Nucleus accumbens (tissue), 56 donors: ENCODE results near the gene AP1S1.
A peak's percentile ranks its signal among the peaks of the same experiment; 100 is the strongest.

Source experiments
- DNase-seq, 56 donors: peaks; one replicate each; lab custom pipeline; 2025; lab: John Stamatoyannopoulos, UW

The AP1S1 gene

GRCh38 chr7:101169110-101169837 is 15.0 kb downstream of the AP1S1 start:
- DNase-seq, result no peak

- peak in 46 of 56 donors; percentile 2 to 85 (median 41) for DNase-seq
These were observed 15.7 kb downstream of the AP1S1 start for GRCh38 chr7:101169838-101170551.

- DNase-seq, result no peak
These were observed 16.6 kb downstream of the AP1S1 start for GRCh38 chr7:101170617-101171441.

- DNase-seq, result peak in 2 of 56 donors; percentile 10 to 25
These were observed 17.2 kb downstream of the AP1S1 start for GRCh38 chr7:101171442-101171837.

GRCh38 chr7:101172005-101172853 is 18.0 kb downstream of the AP1S1 start:
- no peak for DNase-seq

GRCh38 chr7:101172854-101173751 is 18.8 kb downstream of the AP1S1 start:
- DNase-seq, result peak in 8 of 56 donors; percentile 3 to 49 (median 16)

- DNase-seq, result peak in 3 of 56 donors; percentile 15 to 30 (median 24)
These were observed 19.5 kb downstream of the AP1S1 start for GRCh38 chr7:101173752-101174244.

- DNase-seq, result no peak
These were observed 20.1 kb downstream of the AP1S1 start for GRCh38 chr7:101174322-101174854.

GRCh38 chr7:101175664-101176063 is 21.4 kb downstream of the AP1S1 start:
- no peak for DNase-seq

GRCh38 chr7:101177644-101178043 is 23.4 kb downstream of the AP1S1 start:
- DNase-seq, result no peak

- no peak for DNase-seq
These were observed 24.8 kb downstream of the AP1S1 start for GRCh38 chr7:101179117-101179516.

- peak in 1 of 56 donors; percentile 40 for DNase-seq
These were observed 25.4 kb downstream of the AP1S1 start for GRCh38 chr7:101179713-101180112.

- no peak for DNase-seq
These were observed 26.0 kb downstream of the AP1S1 start, which contains the start of gene NAT16 for GRCh38 chr7:101180130-101180755. TSS of gene NAT16 (minus strand) at chr7:101180293. CDS start at chr7:101174807, 5,486 bp downstream.

- peak in 7 of 56 donors; percentile 3 to 47 (median 13) for DNase-seq
These were observed 31.1 kb downstream of the AP1S1 start for GRCh38 chr7:101185258-101185839.

GRCh38 chr7:101186194-101186593 is 31.9 kb downstream of the AP1S1 start:
- no peak for DNase-seq

GRCh38 chr7:101186844-101187428 is 32.7 kb downstream of the AP1S1 start:
- no peak for DNase-seq

GRCh38 chr7:101189109-101189508 is 34.8 kb downstream of the AP1S1 start:
- DNase-seq, result no peak
